Panc1 (cell line): ENCODE results near the gene GTF2IRD2. TPM values are rescaled to one million over a fixed set of nuclear protein-coding genes. Genes with fewer than 3 reads are reported as not detected.
"Not testable (repeated sequence)": the region's sequence is repeated elsewhere in the genome, so short reads cannot be mapped to it uniquely, and the experiment has no call there.

Source experiments
- ATAC-seq: fragments of 200-7000 bp; cut with Tn5 transposase; 2 replicates; pipeline ENCODE4 v1.9.1; 2020; ENCODE audit warnings: mild to moderate bottlenecking, moderate library complexity
- BruUV-seq: library from RNA; stranded (reverse); fragments of 400-500 nt; replicated peaks from 2 replicates; lab custom pipeline; 2021; lab: Mats Ljungman, UMichigan
- CTCF ChIA-PET: fragments of 300-600 bp; sonication (Branson Sonifier 250); formaldehyde crosslinking; loops from one replicate; lab custom pipeline; 2022; ENCODE audit warnings: antibody characterized with exemption; lab: Charles Lee
- POLR2A ChIA-PET: fragments of 300-600 bp; sonication (Branson Sonifier 250); formaldehyde crosslinking; loops from one replicate; lab custom pipeline; 2022; ENCODE audit warnings: antibody characterized with exemption; lab: Charles Lee
- DNase-seq: peaks from one replicate; pipeline ENCODE4 v3.0.0-alpha.2; 2010; ENCODE audit warnings: low read depth, low spot score
- H3K27ac ChIP-seq: 2 replicates; pipeline ENCODE4 v1.5.1; 2011; ENCODE audit warnings: mild to moderate bottlenecking, low read length, inconsistent platforms
- H3K27me3 ChIP-seq: fragments of 200-500 bp; sonication (Bioruptor generic); 2 replicates; pipeline ENCODE4 v1.6.0; 2014; ENCODE audit warnings: low read length, inconsistent platforms; ENCODE audit not compliant: control insufficient read depth, insufficient read depth
- H3K36me3 ChIP-seq: fragments of 200-500 bp; sonication (Bioruptor generic); 2 replicates; pipeline ENCODE4 v1.5.1; 2014; ENCODE audit warnings: inconsistent platforms, mild to moderate bottlenecking, low read length, moderate library complexity; ENCODE audit not compliant: control insufficient read depth, insufficient read depth
- H3K4me1 ChIP-seq: 2 replicates; pipeline ENCODE4 v1.5.1; 2011; ENCODE audit warnings: inconsistent platforms, mild to moderate bottlenecking, low read length, moderate library complexity; ENCODE audit not compliant: control insufficient read depth, insufficient read depth
- H3K4me3 ChIP-seq, 2 experiments: 2 replicates each; pipeline ENCODE4 v1.5.1; 2011 to 2012; ENCODE audit warnings: low read depth in 2 of 2, low read length in 2 of 2, mild to moderate bottlenecking in 2 of 2, inconsistent platforms in 1 of 2, moderate library complexity in 1 of 2
- H3K9me3 ChIP-seq: fragments of 200-500 bp; sonication (Bioruptor generic); 2 replicates; pipeline ENCODE4 v1.5.1; 2014; ENCODE audit warnings: low read depth, mild to moderate bottlenecking, inconsistent platforms, low read length, moderate library complexity; ENCODE audit not compliant: control insufficient read depth, insufficient read depth
- in situ Hi-C: cut with HindIII; loops from 2 replicates; pipeline ENCODE4 v1.10.0; 2016; ENCODE audit warnings: low sequenced_read_pairs, low pct_unique_long_range_greater_than_20kb
- intact Hi-C: fragments of 100-400 bp; cut with micrococcal nuclease; formaldehyde crosslinking; loops from one replicate; pipeline ENCODE4 v1.10.0; 2022; ENCODE audit not compliant: unreplicated experiment
- total RNA-seq: library from RNA; stranded (reverse); gene quantifications from one replicate; pipeline ENCODE4 v1.2.1, GENCODE V29; 2021; ENCODE audit not compliant: unreplicated experiment

GTF2IRD2 gene
- total RNA-seq, 1 experiment from 2014 or later = 18.8 TPM

DNA sequence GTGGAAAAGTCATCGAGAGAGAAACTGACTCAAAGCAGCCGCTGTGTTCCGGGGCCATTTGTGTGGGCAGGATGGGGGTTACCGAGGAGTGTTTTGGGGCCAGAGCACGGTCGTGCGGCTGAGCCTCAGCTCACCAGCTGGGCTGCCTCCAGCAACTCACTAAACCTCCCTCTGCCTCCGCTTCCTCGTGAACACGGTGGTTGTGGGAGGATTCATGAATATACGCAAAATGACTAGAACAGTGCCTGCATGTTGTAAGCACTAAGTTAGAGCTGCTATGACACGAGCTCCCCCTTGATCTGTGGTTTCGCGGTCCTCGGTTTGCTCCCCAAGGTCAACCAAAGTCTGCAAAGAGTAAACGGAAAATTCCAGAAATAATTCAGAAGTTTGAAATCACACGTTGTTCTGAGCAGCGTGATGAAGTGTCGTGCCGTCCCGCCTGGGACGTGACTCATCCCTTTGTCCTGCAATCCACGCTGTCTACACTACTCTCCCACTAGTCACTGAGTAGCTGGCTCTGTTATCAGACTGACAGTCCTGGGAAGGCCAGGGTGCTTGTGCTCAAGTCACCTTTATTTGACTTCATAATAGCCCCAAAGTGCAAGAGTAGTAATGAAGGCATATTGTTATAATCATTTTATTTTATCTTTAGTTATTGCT lies 31.1 kb downstream of the GTF2IRD2 start:
- H3K36me3 ChIP-seq, CTCF ChIA-PET, H3K4me1 ChIP-seq, in situ Hi-C loops, H3K27ac ChIP-seq, H3K27me3 ChIP-seq, intact Hi-C loops, H3K9me3 ChIP-seq, DNase-seq, BruUV-seq, H3K4me3 ChIP-seq, POLR2A ChIA-PET: not testable (repeated sequence)
- ATAC-seq = peak; percentile 92

GRCh38 chr7:74815882-74816281 lies 35.5 kb downstream of the GTF2IRD2 start:
- CTCF ChIA-PET, in situ Hi-C loops, H3K36me3 ChIP-seq, BruUV-seq, H3K9me3 ChIP-seq, H3K27ac ChIP-seq, H3K27me3 ChIP-seq, DNase-seq, POLR2A ChIA-PET, H3K4me3 ChIP-seq, intact Hi-C loops, H3K4me1 ChIP-seq, ATAC-seq: not testable (repeated sequence)

DNA sequence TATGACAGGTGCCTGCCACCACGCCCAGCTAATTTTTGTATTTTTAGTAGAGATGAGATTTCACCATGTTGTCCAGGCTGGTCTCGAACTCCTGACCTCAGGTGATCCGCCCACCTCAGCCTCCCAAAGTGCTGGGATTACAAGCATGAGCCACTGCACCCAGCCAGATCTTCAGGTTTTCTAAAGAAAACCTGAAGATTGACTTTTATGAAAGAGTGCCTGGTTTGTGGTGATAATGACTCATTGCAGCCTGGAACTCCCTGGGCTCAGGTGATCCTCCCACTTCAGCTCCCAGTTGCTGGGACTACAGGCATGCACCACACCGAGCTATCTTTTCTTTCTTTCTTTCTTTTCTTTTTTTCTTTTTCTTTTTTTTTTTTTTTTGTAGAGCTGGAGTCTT lies 52.8 kb downstream of the GTF2IRD2 start:
- H3K4me3 ChIP-seq, H3K27ac ChIP-seq, intact Hi-C loops, in situ Hi-C loops, BruUV-seq, H3K9me3 ChIP-seq, H3K4me1 ChIP-seq, DNase-seq, CTCF ChIA-PET, POLR2A ChIA-PET, H3K27me3 ChIP-seq, H3K36me3 ChIP-seq: not testable (repeated sequence)
- ATAC-seq = peak; percentile 53; the same call in 1 of the 2 replicates

GRCh38 chr7:74797848-74798622 lies 53.4 kb downstream of the GTF2IRD2 start:
- H3K9me3 ChIP-seq, H3K27ac ChIP-seq, in situ Hi-C loops, POLR2A ChIA-PET, intact Hi-C loops, H3K4me3 ChIP-seq, H3K27me3 ChIP-seq, BruUV-seq, ATAC-seq, DNase-seq, CTCF ChIA-PET, H3K36me3 ChIP-seq, H3K4me1 ChIP-seq: not testable (repeated sequence)

- in situ Hi-C loops, POLR2A ChIA-PET, CTCF ChIA-PET, DNase-seq, H3K27me3 ChIP-seq, H3K4me3 ChIP-seq, H3K27ac ChIP-seq, H3K36me3 ChIP-seq, intact Hi-C loops, BruUV-seq, H3K4me1 ChIP-seq, H3K9me3 ChIP-seq: not testable (repeated sequence)
- peak; percentile 10; the same call in 1 of the 2 replicates for ATAC-seq
Measured at GRCh38 chr7:74789200-74789736, 62.1 kb downstream of the GTF2IRD2 start.

- H3K27ac ChIP-seq = not testable (repeated sequence)
- DNase-seq = peak; percentile 7
Measured at GRCh38 chr7:74788369-74789150, 62.8 kb downstream of the GTF2IRD2 start.

GRCh38 chr7:74783595-74783994 lies 67.8 kb downstream of the GTF2IRD2 start:
- H3K4me1 ChIP-seq, POLR2A ChIA-PET, CTCF ChIA-PET, H3K9me3 ChIP-seq, ATAC-seq, DNase-seq, in situ Hi-C loops, H3K27ac ChIP-seq, intact Hi-C loops, H3K36me3 ChIP-seq, BruUV-seq, H3K4me3 ChIP-seq, H3K27me3 ChIP-seq: not testable (repeated sequence)

More at GRCh38 chr7:74788369-74789150, 62.8 kb downstream of the GTF2IRD2 start:
- BruUV-seq, intact Hi-C loops, H3K27me3 ChIP-seq, H3K9me3 ChIP-seq, H3K36me3 ChIP-seq, H3K4me1 ChIP-seq, in situ Hi-C loops, CTCF ChIA-PET, POLR2A ChIA-PET: not testable (repeated sequence)
- H3K4me3 ChIP-seq = peak overlapping the region; percentile 26 to 29; a peak in 3 of 4 replicates
- ATAC-seq = peak; percentile 96
